Breast epithelium (tissue), 3 donors: ENCODE results near the gene TTC28.

Source experiments
- POLR2AphosphoS5 ChIP-seq, 3 donors: sonication (generic); formaldehyde crosslinking; IDR thresholded peaks; one replicate each; pipeline ENCODE4 v1.6.1; 2017; ENCODE audit warnings: antibody characterized with exemption in 3 of 3
- TF ChIP-seq, protein P1 (sequence below), 3 donors: fragments of 450-650 bp; IDR thresholded peaks; one replicate each; pipeline ENCODE4 v1.5.1; 2016 to 2017; ENCODE audit warnings: antibody characterized with exemption in 3 of 3, mild to moderate bottlenecking in 3 of 3, moderate library complexity in 3 of 3

DNA sequence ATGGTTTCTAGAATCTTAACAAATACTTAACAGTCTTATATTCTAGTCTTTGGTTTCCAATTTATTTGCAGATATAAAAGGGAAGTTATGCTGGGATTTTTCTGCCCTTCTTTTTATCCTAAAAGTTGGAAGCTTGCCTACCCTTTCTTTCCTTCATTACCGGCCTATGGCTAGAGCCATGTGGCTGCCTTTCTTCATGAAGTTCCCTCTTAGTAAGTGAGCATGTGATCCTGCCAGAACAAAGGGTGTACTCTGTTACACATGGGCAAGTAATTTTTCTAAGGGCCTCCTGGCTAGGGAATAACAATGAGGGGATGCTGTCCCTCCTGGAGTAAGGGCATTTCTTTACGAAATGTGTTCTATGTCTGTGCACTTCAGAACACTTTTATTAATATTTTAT, 508.5 kb downstream of the TTC28 start:
- TF ChIP-seq, protein P1, sequence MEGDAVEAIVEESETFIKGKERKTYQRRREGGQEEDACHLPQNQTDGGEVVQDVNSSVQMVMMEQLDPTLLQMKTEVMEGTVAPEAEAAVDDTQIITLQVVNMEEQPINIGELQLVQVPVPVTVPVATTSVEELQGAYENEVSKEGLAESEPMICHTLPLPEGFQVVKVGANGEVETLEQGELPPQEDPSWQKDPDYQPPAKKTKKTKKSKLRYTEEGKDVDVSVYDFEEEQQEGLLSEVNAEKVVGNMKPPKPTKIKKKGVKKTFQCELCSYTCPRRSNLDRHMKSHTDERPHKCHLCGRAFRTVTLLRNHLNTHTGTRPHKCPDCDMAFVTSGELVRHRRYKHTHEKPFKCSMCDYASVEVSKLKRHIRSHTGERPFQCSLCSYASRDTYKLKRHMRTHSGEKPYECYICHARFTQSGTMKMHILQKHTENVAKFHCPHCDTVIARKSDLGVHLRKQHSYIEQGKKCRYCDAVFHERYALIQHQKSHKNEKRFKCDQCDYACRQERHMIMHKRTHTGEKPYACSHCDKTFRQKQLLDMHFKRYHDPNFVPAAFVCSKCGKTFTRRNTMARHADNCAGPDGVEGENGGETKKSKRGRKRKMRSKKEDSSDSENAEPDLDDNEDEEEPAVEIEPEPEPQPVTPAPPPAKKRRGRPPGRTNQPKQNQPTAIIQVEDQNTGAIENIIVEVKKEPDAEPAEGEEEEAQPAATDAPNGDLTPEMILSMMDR (IDR thresholded peaks at IDR 0.05), result no peak
- no peak for TF ChIP-seq POLR2AphosphoS5 (IDR thresholded peaks at IDR 0.05)
